ENCODE data around the gene SEC24D. TPM values are rescaled to one million over a fixed set of nuclear protein-coding genes. Genes with fewer than 3 reads are reported as not detected.

SEC24D gene
- total RNA-seq, 1 donor: 134 TPM

- TF ChIP-seq CTCF (IDR thresholded peaks at IDR 0.05; ENCODE audit: insufficient read depth, low read depth, low read length): no peak
- DNase-seq (ENCODE audit: low read depth): no peak
Measured at GRCh38 chr4:118857760-118858159, 21.8 kb upstream of the SEC24D start.

GRCh38 chr4:118850488-118851173, 14.7 kb upstream of the SEC24D start:
- H3K4me3 ChIP-seq (ENCODE audit: low read depth, low read length): peak overlapping the region; percentile 48
- DNase-seq (ENCODE audit: low read depth): peak; percentile 38
- TF ChIP-seq CTCF (IDR thresholded peaks at IDR 0.05; ENCODE audit: insufficient read depth, low read depth, low read length): no peak

More at GRCh38 chr4:118857760-118858159, 21.8 kb upstream of the SEC24D start:
- H3K4me3 ChIP-seq (ENCODE audit: low read depth, low read length): no peak overlapping the region

GRCh38 chr4:118849867-118850487, 14.1 kb upstream of the SEC24D start:
- DNase-seq (ENCODE audit: low read depth): no peak

GRCh38 chr4:118848901-118849300, 13.0 kb upstream of the SEC24D start:
- TF ChIP-seq CTCF (IDR thresholded peaks at IDR 0.05; ENCODE audit: insufficient read depth, low read depth, low read length): no peak
- DNase-seq (ENCODE audit: low read depth): no peak
- H3K4me3 ChIP-seq (ENCODE audit: low read depth, low read length): no peak overlapping the region

More at GRCh38 chr4:118849867-118850487, 14.1 kb upstream of the SEC24D start:
- peak overlapping the region; percentile 48 for H3K4me3 ChIP-seq (ENCODE audit: low read depth, low read length)
- TF ChIP-seq CTCF (IDR thresholded peaks at IDR 0.05; ENCODE audit: insufficient read depth, low read depth, low read length): no peak

- TF ChIP-seq CTCF (IDR thresholded peaks at IDR 0.05; ENCODE audit: insufficient read depth, low read depth, low read length): no peak
- no peak for DNase-seq (ENCODE audit: low read depth)
Measured at GRCh38 chr4:118848242-118848641, 12.3 kb upstream of the SEC24D start.

GRCh38 chr4:118846979-118847378, 11.1 kb upstream of the SEC24D start:
- H3K4me3 ChIP-seq (ENCODE audit: low read depth, low read length): no peak overlapping the region
- TF ChIP-seq CTCF (IDR thresholded peaks at IDR 0.05; ENCODE audit: insufficient read depth, low read depth, low read length): no peak
- DNase-seq (ENCODE audit: low read depth): no peak

More at GRCh38 chr4:118848242-118848641, 12.3 kb upstream of the SEC24D start:
- no peak overlapping the region for H3K4me3 ChIP-seq (ENCODE audit: low read depth, low read length)

Data from fibroblast of villous mesenchyme (primary cell).